PFSK-1 (cell line): ENCODE data around the gene OR2B6.

Experiments used
- FOXP2 ChIP-seq: optimal IDR thresholded peaks from 2 replicates; pipeline ENCODE3; 2011; ENCODE audit warnings: borderline replicate concordance, control low read depth, inconsistent platforms; ENCODE audit not compliant: insufficient read depth; ENCODE audit errors: extremely low read length, extremely low read depth
- POLR2AphosphoS5 ChIP-seq: IDR thresholded peaks from 2 replicates; pipeline ENCODE4 v1.6.1; 2012; ENCODE audit warnings: low read depth, mild to moderate bottlenecking, control low read depth, low read length, moderate library complexity
- REST ChIP-seq, 2 experiments: IDR thresholded peaks; 2 replicates each; pipeline versions ENCODE4 v1.6.1 to v1.8.0; 2011 to 2012; ENCODE audit warnings: low read depth in 2 of 2, low read length in 2 of 2, control low read depth in 1 of 2, inconsistent platforms in 1 of 2, mild to moderate bottlenecking in 1 of 2, moderate library complexity in 1 of 2; ENCODE audit not compliant: insufficient read depth in 1 of 2
- SIN3A ChIP-seq: IDR thresholded peaks from 2 replicates; pipeline ENCODE4 v1.6.1; 2012; ENCODE audit warnings: mild to moderate bottlenecking, low read length, moderate library complexity, borderline replicate concordance; ENCODE audit not compliant: insufficient read depth
- TAF1 ChIP-seq: IDR thresholded peaks from 2 replicates; pipeline ENCODE4 v1.6.1; 2012; ENCODE audit warnings: low read length, control low read depth, borderline replicate concordance; ENCODE audit not compliant: insufficient read depth

Gene OR2B6

GRCh38 chr6:28001351-28001750 is 44.3 kb downstream of the OR2B6 start:
- TF ChIP-seq REST (IDR thresholded peaks at IDR 0.05; ENCODE audit: insufficient read depth in 1 of 2, low read depth in 2 of 2, low read length in 2 of 2) (no peak), SIN3A (no peak), POLR2AphosphoS5 (no peak)

GRCh38 chr6:28001751-28002150 is 44.7 kb downstream of the OR2B6 start:
- TF ChIP-seq POLR2AphosphoS5 (no peak), FOXP2 (no peak), TAF1 (no peak), REST (IDR thresholded peaks at IDR 0.05; ENCODE audit: insufficient read depth in 1 of 2, low read depth in 2 of 2, low read length in 2 of 2) (no peak), SIN3A (no peak)

- TF ChIP-seq TAF1: no peak
- TF ChIP-seq REST (IDR thresholded peaks at IDR 0.05; ENCODE audit: insufficient read depth in 1 of 2, low read depth in 2 of 2, low read length in 2 of 2): no peak
- no peak for TF ChIP-seq SIN3A
Observed at GRCh38 chr6:28002161-28002560, 45.1 kb downstream of the OR2B6 start.

GRCh38 chr6:28003059-28003458 is 46.0 kb downstream of the OR2B6 start:
- TF ChIP-seq POLR2AphosphoS5: no peak
- no peak for TF ChIP-seq FOXP2
- no peak for TF ChIP-seq REST (IDR thresholded peaks at IDR 0.05; ENCODE audit: insufficient read depth in 1 of 2, low read depth in 2 of 2, low read length in 2 of 2)
- no peak for TF ChIP-seq SIN3A
- no peak for TF ChIP-seq TAF1

GRCh38 chr6:28003661-28004060 is 46.6 kb downstream of the OR2B6 start:
- no peak for TF ChIP-seq REST (IDR thresholded peaks at IDR 0.05; ENCODE audit: insufficient read depth in 1 of 2, low read depth in 2 of 2, low read length in 2 of 2)
- TF ChIP-seq SIN3A: no peak
- TF ChIP-seq TAF1: no peak
- TF ChIP-seq POLR2AphosphoS5: no peak
- TF ChIP-seq FOXP2: no peak
